ENCODE measurements around the gene CMKLR1. TPM values are rescaled to one million over a fixed set of nuclear protein-coding genes. Genes with fewer than 3 reads are reported as not detected.

The CMKLR1 gene
- total RNA-seq, 1 donor from 2014 or later = not detected

Other genes starting within 250 kb of the CMKLR1 start
- gene WSCD2, start 210.0 kb downstream of the CMKLR1 start, total RNA-seq = not detected in 2 replicates
- gene FICD, start 176.0 kb upstream of the CMKLR1 start, total RNA-seq = 8.4 and 10.2 TPM in 2 replicates
- gene SART3, start 221.9 kb upstream of the CMKLR1 start, total RNA-seq = 78.3 and 84.4 TPM in 2 replicates
- gene ISCU, start 223.3 kb upstream of the CMKLR1 start, total RNA-seq = 44.1 and 45.1 TPM in 2 replicates

All from T-helper 2 cell treated with Interferon-gamma antibody and Interleukin-4, amounts not matched to agents 100 ng/mL and 5 ng/mL, for 36 hours (primary cell).